NCI-H1930 (cell line): ENCODE measurements around the gene PHF20.
A peak's percentile ranks its signal among the peaks of the same experiment; 100 is the strongest.
"Not testable (repeated sequence)": the region's sequence is repeated elsewhere in the genome, so short reads cannot be mapped to it uniquely, and the experiment has no call there.

Source experiments
- DNase-seq, 2 experiments: peaks; one replicate each; lab custom pipeline; 2025; lab: John Stamatoyannopoulos, UW

PHF20 gene

DNA sequence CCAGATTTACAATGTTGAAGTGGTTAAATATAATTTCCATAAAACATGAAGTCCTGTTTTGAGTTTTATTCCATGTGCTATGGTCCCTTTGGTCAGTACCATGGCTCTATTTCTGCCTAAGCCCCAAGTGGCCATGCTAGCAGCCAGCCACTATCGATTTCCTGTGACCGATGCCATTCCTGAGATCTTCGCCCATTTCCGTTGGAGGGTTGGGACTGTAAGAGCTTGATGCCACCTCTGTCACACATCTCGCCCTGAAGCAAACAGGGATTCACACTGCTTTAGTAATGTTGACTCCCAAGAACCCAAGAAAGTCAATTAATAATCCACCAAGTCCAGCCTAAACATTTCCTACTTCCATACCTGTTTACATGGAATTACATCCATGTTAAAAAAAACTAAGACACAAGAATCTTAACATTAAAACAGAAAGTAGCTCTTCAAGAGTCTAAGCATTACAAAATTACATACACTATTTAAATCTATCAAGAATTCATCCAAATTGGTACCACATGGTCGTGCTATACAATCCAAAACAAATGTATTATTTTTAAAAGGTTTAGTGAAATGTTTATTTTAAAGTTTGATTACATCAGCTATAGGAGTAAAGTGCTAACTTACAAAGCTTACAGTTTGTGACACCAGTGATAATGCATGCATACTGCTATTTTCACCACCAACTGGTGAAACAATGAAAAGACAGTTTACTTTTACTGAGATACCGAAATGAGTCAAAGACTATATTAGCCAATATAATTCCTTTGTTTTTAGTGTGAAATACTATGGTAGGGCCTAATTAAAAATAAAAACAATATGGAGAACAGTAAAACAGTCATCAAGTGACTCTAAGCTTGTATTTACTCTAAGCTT, 32.3 kb upstream of the PHF20 start:
- no peak for DNase-seq

DNA sequence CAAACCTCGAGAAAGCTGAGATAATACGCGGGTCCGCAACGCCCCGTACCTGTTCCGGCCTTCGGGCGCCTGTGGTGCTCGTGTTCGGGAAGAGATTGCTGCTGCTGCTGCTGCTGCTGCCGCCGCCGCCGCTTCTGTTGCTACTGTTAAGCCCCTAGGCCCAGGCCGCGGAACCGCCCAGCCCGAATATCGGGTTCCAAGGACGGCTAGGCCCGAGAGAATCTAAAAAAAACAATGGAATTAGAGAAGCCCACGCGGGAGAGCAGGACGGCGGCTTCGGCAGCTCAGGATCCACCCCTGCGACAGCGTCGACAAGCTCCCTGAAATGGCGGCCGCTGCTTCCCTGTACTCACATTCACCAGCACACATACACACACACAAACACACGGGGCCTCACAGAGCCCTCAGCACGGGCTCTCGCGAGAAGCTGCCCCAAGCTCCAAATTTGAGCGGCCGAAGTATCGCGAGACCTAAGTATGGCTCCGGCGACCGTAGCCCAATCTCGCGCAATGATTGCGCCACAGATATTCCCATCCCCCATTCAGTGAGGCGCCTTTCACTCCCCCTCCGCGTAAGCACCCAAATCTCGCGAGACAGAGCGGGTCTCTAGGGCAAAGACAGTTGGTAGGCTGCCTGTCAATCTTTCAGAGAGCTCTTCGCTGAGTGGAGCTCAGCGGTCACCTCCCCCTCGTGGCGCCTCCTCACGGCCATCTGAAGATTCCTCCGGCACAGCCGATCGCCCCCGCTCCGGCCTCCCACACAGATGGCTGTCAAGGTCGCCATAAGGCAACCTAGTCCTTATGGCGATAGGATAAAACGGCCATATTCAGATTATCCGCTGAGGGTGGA, 29.7 kb upstream of the PHF20 start, which contains the start of gene RBM39:
Gene RBM39, minus strand, starts transcription at position 369 of the 849 bp plus-strand sequence. CDS start 1,386 bp downstream, outside the sequence.
- DNase-seq = peak; percentile 100

DNA sequence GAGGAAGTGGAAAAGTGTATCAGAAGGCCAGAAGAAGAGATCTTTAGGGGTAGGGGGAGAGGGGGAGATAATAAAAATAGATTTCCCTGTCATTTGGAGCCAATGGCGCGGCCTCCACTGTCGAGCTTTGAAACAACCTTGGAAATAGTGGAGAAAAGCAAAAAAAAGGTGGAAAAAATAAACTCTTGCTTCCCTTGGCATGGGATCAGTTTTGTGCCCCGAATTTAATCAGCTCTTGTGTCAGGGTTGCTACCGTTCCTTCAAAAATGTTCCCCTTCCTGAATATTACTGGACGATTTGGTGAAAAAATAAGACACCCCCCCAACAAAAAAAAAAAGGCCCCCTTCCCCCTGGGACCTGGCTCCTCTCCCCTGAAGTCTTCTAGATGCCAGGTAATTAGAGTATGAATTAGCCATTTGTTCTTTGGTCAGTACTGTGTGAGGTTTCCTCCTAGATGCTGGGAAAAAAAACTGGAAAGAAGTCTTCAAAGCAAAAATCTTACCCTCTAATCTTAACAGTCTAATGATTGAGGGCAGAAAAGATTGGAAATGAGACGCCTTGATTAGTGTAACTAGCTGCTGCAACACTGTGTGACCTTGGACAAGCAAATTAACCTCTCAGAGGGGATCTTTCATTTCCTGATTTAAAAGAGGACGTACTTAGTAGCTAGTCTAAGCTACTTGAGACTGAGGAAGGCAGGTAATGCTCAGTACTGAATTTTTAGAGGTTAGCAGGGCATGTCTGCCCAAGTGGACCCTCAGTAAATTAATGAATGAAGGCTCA, 28.9 kb upstream of the PHF20 start:
- no peak for DNase-seq

DNA sequence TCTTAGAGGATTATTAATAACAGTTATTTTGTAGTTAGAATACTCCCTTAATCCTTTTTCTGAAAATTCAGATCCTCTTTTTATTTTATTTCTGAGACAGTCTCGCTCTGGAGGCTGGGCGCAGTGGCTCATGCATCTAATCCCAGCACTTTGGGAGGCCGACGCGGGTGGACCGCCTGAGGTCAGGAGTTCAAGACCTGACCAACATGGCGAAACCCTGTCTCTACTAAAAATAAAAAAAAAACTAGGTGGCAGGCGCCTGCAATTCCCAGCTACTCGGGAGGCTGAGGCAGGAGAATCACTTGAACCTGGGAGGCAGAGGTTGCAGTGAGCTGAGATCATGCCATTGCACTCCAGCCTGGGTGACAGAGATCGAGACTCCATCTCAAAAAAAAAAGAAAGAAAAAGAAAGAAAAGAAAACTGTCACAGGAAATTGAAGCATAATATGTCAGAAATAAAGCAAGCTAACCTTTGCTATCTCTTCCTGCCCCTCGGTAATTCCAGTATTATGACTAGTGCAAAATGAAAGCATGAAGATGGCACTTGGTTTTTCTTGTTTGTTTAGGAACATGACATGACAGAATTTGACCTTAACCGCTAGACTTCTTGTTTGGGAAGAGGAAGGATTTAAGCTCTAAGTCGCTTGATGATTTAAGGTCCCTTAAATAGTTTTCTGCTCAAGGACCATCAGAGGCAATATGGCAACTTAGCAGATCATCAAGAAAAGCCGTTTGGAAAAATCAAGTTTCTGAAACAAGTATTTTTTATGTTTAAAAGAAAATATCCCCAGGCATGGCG, 27.9 kb upstream of the PHF20 start:
- no peak for DNase-seq

DNA sequence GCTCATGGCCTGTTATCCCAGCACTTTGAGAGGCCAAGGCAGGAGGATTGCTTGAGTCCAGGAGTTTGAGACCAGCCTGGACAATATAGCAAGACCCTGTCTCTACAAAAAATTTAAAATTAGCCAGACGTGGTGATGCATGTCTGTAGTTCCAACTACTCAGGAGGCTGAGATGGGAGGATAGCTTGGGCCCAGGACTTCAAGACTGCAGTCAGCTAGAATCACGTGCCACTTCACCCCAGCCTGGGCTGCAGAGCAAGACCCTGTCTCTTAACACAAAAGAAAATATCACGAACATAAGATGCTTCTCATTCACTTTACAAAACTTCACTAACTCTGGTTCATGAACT, 27.3 kb upstream of the PHF20 start:
- not testable (repeated sequence) for DNase-seq

DNA sequence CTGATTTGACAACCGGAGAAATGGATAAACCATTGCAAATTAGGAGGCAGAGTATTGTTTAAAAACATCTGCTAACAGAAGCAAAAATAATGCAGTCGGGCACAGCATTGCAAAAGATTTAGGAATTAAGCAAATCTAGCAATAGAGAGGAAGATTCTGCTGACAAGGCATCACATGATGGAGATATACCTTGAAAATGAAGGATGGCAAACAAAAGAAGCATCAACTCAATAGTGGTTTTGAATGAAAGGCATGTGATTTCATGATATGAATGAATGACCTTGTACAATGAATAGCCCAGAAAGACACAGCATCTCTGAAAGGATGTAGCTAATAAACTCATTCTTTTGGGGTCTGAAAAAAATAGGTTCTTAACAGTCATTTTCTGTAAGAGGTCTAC, 21.2 kb upstream of the PHF20 start:
- DNase-seq = no peak

DNA sequence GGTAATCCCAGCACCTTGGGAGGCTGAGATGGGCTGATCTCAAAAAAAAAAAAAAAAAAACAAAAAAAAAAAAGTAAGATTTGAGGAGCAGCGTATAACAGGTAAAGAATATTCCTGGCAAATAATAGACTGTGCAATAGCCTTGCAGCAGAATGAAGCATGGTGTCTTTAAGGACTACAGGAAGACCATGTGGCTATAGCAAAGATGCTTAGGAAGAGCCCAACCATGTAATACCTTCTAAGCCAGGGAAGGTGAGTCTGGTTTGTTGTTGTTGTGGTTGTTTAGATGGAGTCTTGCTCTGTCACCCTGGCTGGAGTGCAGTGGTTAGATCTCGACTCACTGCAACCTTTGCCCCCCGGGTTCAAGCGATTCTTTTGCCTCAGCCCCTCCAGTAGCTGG, 15.4 kb upstream of the PHF20 start:
- no peak for DNase-seq

DNA sequence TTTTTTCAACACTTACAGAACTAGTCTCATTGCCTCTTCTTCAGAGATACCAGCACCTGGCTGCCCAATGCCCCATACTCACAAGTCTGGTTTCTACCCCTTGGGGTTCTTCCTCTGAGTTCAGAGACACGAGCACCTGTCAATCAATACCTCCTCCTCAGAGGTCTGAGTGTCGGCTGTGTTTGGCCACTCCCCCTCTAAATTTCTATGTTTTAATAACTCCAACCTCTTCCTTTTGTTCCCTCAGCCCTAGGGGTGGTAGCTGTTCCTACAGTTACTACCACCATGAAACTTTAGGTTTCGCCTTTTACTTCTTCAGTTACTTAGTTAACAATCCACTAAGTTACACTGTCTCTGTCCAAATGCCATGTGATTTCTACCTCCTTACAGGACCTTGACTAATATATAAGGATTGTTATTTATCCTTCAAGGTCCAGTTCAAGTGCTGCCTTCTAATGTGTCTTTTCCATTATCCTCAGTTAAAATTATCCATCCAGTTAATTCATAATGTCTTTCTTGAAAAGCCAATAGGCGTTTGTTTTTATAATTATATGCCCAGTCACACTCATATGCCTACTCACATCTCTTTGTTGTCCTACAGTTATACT, 14.6 kb upstream of the PHF20 start:
- no peak for DNase-seq

DNA sequence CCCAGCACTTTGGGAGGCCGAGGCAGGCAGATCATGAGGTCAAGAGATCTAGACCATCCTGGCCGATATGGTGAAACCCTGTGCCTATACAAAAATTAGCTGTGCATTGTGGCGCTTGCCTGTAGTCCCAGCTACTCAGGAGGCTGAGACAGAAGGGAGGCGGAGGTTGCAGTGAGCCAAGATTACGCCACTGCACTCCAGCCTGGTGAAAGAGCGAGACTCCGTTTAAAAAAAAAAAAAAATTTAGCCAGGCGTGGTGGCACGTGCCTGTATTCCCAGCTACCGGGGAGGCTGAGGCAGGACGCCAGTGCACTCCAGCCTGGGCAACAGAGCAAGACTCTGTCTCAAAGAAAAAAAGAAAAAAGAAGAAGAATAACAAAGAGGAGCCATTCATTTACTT, 10.3 kb upstream of the PHF20 start:
- DNase-seq = not testable (repeated sequence)

DNA sequence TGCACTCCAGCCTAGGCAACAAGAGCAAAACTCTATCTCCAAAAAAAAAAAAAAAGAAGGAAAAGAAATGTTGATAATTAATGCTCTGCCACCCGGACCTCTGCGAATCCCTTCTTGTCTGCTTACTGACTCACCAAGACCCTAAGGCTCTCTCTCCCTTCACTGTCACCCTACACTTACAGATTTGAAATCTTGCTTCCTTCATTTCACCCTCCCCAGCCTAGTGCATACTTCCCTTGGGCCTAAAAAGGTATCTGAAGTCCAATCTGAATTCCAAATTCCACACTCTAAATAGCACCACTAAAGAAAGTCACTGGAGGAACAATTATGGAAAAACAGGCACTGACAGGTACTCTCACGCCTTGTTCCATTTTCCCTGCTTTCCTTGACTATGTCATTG, 9.4 kb upstream of the PHF20 start:
- no peak for DNase-seq

DNA sequence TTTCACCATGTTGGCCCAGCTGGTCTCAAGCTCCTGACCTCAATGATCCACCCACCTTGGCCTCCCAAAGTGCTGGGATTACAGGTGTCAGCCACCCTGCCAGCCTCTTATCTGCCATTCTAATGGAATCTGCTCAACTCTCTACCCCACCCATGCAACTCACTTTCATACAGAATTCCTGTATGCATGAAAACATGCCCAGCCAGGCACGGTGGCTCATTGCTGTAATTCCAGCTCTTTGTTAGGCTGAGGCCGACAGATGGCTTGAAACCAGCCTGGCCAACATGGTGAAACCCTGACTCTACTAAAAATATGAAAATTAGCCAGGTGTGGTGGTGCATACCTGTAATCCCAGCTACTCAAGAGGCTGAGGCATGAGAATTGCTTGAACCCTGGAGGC, 6.9 kb upstream of the PHF20 start:
- not testable (repeated sequence) for DNase-seq

DNA sequence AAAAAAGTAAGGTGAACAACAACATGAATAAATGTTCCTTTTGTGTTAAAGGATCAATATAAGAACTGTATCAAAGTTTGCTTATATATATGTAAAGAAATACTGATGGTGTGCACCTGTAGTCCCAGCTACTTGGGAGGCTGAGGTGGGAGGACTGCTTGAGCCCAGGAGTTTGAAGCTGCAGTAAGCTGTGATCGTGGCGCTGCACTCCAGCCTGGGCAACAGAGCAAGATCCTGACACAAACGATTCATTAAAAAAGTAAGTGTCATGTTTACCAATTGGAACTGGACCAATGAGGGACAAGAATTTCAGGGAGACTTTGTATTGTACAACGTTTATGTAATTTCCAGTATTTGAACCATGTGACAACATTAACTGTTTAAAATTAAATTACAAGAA, 5.0 kb upstream of the PHF20 start:
- no peak for DNase-seq

DNA sequence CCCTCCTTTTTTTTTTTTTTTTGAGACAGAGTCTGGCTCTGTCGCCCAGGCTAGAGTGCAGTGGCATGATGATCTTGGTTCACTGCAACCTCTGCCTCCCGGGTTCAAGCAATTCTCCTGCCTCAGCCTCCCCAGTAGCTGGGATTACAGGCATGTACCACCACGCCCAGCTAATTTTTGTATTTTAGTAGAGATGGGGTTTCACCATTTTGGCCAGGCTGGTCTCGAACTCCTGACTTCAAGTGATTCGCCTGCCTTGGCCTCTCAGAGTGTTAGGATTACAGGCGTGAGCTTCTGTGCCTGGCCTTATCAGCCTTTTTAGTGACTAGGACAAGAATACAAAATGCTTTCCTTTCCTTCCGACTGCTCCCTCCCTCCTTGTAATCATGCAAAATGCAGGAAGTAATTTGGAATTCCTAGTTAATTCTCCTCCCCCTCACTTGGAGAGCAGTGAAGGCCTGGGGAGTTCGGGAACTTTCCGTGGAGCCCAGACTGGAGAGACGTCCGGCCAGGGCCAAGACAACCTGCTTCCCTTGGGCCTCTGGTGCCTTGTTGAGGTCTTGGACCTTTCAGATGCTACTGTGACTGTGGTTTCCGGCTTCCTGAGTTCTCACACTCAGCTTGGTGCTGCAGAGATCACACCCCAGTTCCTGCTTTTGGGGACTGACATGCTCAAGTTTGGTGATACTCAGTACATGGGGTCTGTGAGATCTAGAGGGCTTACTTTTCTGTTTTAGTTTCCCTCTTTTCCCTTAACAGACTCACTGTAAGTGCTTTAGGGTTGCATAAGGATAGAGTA, 3.9 kb upstream of the PHF20 start:
- no peak for DNase-seq

DNA sequence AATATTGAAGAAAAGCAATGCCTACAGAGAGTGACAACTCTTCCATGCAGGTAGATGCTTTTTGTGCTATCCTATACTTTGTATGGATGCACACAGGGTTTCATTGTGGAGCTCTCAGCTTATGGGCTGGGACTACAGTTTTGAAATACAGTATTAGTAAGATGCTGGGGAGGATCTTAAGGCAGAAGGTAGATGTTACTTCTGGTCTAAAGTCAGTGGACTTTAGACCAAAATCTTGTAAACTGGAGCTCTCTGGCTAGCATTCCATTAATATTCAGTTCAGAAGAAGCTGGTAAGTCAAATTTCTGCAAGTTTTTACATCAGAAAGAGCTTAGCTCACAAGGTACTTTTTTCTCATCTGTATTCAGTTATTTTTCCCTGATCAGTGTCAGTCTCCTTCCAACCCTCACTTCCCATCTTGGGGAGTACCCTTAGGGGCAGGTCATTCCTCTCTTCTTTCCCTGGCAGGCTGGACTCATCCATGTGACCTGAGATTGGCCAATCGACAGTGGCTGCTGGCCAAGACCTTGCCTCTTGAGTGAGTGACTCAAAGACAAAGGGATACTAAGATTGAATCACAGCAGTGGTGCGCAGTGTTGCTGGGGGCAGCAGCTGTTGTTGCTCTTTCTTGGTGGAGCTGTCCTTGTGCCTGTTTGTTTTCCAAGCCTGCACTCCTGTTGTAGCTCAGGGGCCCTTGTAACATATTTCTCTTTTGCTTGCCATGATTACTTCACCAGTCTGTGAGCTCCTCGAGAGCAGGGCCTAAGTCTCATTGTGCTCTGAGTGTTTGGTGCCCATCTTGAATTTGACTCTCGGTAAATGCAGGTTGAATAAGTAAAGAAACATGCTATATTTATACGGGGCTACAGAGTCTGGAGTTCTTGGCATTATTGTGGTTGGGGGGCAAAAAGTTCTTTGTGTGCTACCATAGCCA, 2.8 kb upstream of the PHF20 start:
- DNase-seq = no peak

DNA sequence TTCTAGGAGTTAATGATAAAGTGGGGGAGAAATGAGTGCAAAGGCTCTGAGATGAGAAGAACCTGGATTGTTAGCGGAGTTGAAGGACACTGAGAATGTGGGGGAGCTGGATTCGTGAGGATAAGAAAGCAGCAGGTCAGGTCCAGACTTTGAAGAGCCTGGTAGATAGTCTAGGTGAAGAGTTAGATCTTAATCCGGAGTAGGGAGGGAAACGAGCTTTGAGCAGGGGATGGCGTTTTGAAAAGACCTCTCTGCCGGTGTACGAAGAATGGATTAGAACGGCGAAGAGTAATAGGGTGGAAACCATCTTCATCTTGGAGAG, 487 bp upstream of the PHF20 start:
- DNase-seq = no peak

DNA sequence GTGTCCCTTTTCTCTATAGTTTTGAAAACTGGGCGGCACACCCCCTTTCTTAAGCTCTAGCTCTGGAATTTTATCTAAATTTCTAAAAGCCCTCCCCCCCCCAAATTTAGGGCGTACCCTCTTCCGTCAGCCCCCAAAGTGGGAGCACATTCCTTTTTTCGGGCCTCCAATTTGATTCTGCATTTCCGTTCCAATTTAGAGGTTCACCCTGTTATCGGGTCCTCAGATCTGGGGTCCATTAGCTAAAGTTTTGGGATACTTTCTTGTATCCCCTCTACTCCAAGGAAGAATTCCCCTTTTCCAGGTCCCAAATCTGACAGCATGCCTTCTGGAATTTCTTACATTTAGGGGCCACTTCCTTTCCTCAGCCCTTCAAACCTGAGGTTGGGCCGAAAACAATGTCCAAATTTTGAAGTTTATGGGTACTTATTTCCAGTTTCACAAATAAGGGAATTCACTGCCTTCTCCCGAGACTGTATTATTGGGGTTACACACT, 796 bp downstream of the PHF20 start:
- DNase-seq = no peak

DNA sequence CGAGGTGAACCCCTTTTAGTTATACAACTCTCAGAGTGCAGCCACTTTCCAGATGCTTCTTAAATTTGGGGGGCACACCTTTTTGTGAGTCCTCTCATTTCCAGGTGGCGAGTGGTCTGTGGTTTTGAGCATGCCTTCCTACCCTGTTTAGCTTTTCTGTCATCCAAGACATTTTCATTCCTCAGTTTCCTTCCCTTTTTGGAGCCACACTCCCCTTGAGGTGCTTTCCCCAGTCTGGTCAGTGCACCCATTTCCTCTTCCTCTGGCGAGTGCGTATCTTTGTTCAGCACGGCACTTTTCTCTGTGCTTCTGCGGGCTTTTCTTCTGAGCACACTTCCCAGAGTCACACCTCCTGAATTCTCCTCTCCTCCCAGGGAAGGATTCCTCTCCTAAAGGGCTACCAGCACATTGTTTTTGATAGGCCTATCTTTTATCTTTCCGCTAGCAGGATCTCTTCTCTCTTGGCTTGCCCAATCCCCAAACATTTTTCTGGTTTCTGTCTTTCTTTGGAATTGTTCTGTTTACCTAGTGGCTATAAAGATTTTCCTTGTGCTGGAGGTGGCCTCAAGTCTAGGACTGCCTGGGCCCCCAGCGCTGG, 1.4 kb downstream of the PHF20 start:
- DNase-seq = no peak

DNA sequence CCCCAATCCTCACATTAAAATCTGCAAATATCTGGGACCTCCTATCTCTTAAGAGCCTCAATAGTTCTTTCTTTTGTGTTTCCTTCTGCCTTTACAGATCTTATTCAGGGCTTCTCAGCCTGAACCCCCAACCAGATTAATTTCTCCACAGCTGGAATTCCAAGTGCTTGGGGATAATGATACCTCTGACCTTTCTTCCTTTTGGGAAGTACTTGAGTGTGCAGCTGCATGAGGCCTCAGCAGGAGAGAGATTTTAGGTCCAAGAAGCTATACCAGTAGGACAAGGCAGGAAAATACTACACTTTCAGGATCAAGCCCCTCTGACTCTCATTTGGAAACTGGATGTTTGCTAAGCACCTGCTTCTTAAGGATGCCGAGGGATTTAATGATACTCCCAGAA, 2.6 kb downstream of the PHF20 start:
- no peak for DNase-seq
